Glutamatergic neuron (in vitro differentiated cells): Measurements from ENCODE around the gene TBC1D22A. TPM values are rescaled to one million over a fixed set of nuclear protein-coding genes. Genes with fewer than 3 reads are reported as not detected.
A peak's percentile ranks its signal among the peaks of the same experiment; 100 is the strongest.

Source experiments
- DNase-seq: peaks from one replicate; pipeline ENCODE4 v3.0.0; 2022
- H3K27ac Mint-ChIP-seq: one replicate; pipeline ENCODE4 v1.8.0; 2020; ENCODE audit warnings: mild to moderate bottlenecking, mixed read lengths, inconsistent platforms; ENCODE audit not compliant: unreplicated experiment
- H3K27me3 Mint-ChIP-seq: one replicate; pipeline ENCODE4 v1.8.0; 2020; ENCODE audit warnings: mild to moderate bottlenecking, moderate library complexity, mixed read lengths, inconsistent platforms; ENCODE audit not compliant: unreplicated experiment
- H3K36me3 Mint-ChIP-seq: one replicate; pipeline ENCODE4 v1.8.0; 2020; ENCODE audit warnings: mild to moderate bottlenecking, mixed read lengths, inconsistent platforms; ENCODE audit not compliant: unreplicated experiment
- H3K4me1 Mint-ChIP-seq: one replicate; pipeline ENCODE4 v1.8.0; 2020; ENCODE audit warnings: mild to moderate bottlenecking, low read depth, mixed read lengths, inconsistent platforms; ENCODE audit not compliant: unreplicated experiment
- H3K4me3 Mint-ChIP-seq: one replicate; pipeline ENCODE4 v1.8.0; 2020; ENCODE audit warnings: mild to moderate bottlenecking, mixed read lengths, inconsistent platforms; ENCODE audit not compliant: unreplicated experiment
- H3K9me3 Mint-ChIP-seq: one replicate; pipeline ENCODE4 v1.8.0; 2020; ENCODE audit warnings: mild to moderate bottlenecking, moderate library complexity, mixed read lengths, inconsistent platforms; ENCODE audit not compliant: unreplicated experiment
- total RNA-seq: library from RNA; stranded (reverse); fragmentation: NEBNext Ultra II Directional; extraction: Animal tissue kit (Norgen Biotek cat#: 25700); gene quantifications from one replicate; pipeline ENCODE4 v1.2.1, GENCODE V29; 2021; ENCODE audit not compliant: unreplicated experiment
- TF ChIP-seq, protein P1 (sequence below): fragments of 200-600 bp; sonication (generic); IDR thresholded peaks from one replicate; pipeline ENCODE4 v1.5.0; 2021; ENCODE audit not compliant: partially characterized antibody, unreplicated experiment

Gene TBC1D22A
- total RNA-seq, 1 donor from 2014 or later = 23.0 TPM

DNA sequence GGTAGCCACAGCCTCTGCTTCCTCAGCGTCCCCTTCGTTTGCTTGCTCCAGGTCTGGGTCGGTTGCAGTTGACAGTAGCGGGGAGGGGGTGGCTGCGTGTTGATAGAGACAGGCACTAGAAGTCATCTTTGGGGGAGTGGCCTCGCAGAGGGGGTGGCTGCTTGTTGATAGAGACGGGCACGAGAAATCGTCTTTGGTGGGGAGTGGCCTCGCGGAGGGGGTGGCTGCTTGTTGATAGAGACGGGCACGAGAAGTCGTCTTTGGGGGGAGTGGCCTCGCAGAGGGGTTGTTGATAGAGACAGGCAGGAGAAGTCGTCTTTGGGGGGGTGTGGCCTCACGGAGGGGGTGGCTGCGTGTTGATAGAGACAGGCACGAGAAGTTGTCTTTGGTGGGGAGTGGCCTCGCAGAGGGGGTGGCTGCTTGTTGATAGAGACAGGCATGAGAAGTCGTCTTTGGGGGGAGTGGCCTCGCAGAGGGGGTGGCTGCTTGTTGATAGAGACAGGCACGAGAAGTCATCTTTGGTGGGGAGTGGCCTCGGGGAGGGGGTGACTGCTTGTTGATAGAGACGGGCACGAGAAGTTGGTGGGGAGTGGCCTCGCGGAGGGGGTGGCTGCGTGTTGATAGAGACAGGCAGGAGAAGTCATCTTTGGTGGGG, 328.3 kb downstream of the TBC1D22A start:
- peak overlapping the region; percentile 75 for H3K4me3 Mint-ChIP-seq
- peaks cover 4% of the 10 kb centered on the region for H3K27me3 Mint-ChIP-seq
- H3K27ac Mint-ChIP-seq = no peak overlapping the region
- peaks cover 11% of the 10 kb centered on the region for H3K9me3 Mint-ChIP-seq
- TF ChIP-seq, protein P1, sequence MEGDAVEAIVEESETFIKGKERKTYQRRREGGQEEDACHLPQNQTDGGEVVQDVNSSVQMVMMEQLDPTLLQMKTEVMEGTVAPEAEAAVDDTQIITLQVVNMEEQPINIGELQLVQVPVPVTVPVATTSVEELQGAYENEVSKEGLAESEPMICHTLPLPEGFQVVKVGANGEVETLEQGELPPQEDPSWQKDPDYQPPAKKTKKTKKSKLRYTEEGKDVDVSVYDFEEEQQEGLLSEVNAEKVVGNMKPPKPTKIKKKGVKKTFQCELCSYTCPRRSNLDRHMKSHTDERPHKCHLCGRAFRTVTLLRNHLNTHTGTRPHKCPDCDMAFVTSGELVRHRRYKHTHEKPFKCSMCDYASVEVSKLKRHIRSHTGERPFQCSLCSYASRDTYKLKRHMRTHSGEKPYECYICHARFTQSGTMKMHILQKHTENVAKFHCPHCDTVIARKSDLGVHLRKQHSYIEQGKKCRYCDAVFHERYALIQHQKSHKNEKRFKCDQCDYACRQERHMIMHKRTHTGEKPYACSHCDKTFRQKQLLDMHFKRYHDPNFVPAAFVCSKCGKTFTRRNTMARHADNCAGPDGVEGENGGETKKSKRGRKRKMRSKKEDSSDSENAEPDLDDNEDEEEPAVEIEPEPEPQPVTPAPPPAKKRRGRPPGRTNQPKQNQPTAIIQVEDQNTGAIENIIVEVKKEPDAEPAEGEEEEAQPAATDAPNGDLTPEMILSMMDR = no peak
- peaks cover 25% of the 10 kb centered on the region for H3K36me3 Mint-ChIP-seq
- DNase-seq = no peak
- peaks cover 31% of the 10 kb centered on the region for H3K4me1 Mint-ChIP-seq

DNA sequence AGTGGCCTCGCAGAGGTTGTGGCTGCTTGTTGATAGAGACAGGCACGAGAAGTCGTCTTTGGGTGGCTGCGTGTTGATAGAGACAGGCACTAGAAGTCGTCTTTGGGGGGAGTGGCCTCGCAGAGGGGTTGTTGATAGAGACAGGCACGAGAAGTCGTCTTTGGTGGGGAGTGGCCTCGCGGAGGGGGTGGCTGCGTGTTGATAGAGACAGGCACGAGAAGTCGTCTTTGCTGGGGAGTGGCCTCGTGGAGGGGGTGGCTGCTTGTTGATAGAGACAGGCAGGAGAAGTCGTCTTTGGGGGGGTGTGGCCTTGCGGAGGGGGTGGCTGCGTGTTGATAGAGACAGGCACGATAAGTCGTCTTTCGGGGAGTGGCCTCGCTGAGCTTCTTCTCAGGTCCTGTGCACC, 328.8 kb downstream of the TBC1D22A start:
- H3K36me3 Mint-ChIP-seq = peaks cover 28% of the 10 kb centered on the region
- no peak overlapping the region for H3K27ac Mint-ChIP-seq
- DNase-seq = no peak
- H3K4me1 Mint-ChIP-seq = peaks cover 29% of the 10 kb centered on the region
- peaks cover 11% of the 10 kb centered on the region for H3K9me3 Mint-ChIP-seq
- peak overlapping the region; percentile 75 for H3K4me3 Mint-ChIP-seq
- H3K27me3 Mint-ChIP-seq = peaks cover 4% of the 10 kb centered on the region
- TF ChIP-seq, protein P1 = no peak

DNA sequence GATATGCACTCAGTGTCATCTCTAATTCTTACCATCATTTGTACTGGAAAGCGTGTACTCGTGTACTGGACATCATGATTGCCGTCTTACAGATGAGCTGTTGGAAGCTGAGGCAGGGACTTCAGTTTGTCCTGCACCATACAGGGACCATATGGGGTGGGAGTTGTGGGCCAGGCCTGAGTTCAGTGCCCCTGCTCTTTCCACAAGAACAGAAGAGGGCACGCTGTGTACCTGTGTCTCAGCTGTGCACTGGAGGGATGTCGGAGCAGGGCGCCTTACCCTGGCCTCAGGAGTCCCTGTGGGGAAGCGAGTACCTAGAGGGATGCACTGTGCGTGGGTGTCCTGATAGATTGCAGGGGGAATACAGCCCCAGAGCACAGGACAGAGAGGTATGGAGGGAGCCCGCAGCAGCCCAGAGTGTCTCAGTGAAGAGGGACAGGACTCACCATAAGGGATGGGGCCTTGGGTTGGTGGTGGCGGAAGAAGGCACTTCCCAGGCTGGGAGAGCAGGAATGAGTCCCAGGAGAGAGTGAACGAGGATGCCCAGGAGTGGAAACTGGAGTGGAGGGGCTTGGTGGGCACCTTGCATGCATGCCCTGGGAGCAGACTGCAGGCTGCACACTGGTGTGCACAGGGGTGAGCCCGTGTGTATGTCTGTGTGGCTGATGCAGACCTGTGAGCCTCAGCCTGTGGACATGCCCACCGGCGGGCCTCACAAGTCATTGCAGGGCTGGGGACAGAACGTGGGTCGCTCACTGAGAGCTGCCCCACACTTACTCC, 329.7 kb downstream of the TBC1D22A start:
- peaks cover 4% of the 10 kb centered on the region for H3K27me3 Mint-ChIP-seq
- H3K27ac Mint-ChIP-seq = no peak overlapping the region
- peaks cover 13% of the 10 kb centered on the region for H3K9me3 Mint-ChIP-seq
- peaks cover 29% of the 10 kb centered on the region for H3K36me3 Mint-ChIP-seq
- peaks cover 25% of the 10 kb centered on the region for H3K4me1 Mint-ChIP-seq
- H3K4me3 Mint-ChIP-seq = no peak overlapping the region
- TF ChIP-seq, protein P1 = no peak
- DNase-seq = no peak

DNA sequence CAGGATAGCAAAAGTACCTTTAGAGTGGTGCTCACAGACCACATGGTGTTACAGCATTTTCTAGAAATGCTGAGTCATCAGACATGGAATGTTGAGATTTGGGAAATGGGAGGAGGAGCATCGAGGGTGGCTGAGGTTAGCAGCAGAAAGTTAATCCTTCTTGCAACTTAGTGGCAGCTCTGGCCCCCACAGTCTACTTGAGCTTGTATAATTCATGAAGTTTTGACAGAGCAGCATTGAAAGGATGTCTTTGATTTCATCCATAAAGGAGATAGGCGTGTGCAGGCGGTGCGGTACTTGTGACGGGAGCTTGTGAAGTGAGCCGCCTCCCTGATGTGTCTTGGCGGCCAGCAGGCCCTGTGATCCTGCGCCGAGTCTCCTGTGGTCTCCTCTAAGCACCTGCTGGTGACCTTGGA, 330.5 kb downstream of the TBC1D22A start:
- H3K4me1 Mint-ChIP-seq = peaks cover 28% of the 10 kb centered on the region
- H3K4me3 Mint-ChIP-seq = no peak overlapping the region
- DNase-seq = no peak
- peaks cover 4% of the 10 kb centered on the region for H3K27me3 Mint-ChIP-seq
- TF ChIP-seq, protein P1 = no peak
- H3K27ac Mint-ChIP-seq = no peak overlapping the region
- H3K9me3 Mint-ChIP-seq = peaks cover 13% of the 10 kb centered on the region
- peaks cover 29% of the 10 kb centered on the region for H3K36me3 Mint-ChIP-seq

DNA sequence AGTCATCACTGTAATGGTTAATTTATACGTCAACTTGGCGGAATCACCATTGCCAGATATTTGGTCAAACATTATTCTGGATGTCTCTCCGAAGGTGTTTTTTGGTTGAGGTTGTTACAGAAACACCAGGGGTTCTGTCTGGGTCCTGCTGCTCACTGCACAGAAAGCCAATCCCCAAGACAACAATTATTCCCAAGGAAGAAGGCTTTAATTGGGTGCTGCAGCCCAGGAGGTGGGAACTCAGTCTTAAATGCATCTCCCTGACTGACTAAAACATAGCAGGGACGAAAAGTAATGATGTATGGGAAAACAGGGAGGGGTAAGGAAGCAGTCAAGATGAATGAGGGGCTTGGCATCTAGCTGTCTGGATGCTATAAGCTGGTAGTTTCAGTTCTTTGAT, 331.3 kb downstream of the TBC1D22A start:
- Mint-ChIP-seq H3K4me3 (no peak overlapping the region), H3K4me1 (peaks cover 29% of the 10 kb centered on the region), H3K36me3 (peaks cover 29% of the 10 kb centered on the region), H3K27me3 (peaks cover 4% of the 10 kb centered on the region), H3K27ac (no peak overlapping the region), H3K9me3 (peaks cover 13% of the 10 kb centered on the region)
- no peak for DNase-seq
- TF ChIP-seq, protein P1 = no peak
